AML-193 (cell line): ENCODE results near the gene NRDC.
A peak's percentile ranks its signal among the peaks of the same experiment; 100 is the strongest.
"Not testable (repeated sequence)": the region's sequence is repeated elsewhere in the genome, so short reads cannot be mapped to it uniquely, and the experiment has no call there.

ENCODE experiments used
- DNase-seq, 2 experiments: peaks; one replicate each; lab custom pipeline; 2025; lab: John Stamatoyannopoulos, UW

NRDC gene

DNA sequence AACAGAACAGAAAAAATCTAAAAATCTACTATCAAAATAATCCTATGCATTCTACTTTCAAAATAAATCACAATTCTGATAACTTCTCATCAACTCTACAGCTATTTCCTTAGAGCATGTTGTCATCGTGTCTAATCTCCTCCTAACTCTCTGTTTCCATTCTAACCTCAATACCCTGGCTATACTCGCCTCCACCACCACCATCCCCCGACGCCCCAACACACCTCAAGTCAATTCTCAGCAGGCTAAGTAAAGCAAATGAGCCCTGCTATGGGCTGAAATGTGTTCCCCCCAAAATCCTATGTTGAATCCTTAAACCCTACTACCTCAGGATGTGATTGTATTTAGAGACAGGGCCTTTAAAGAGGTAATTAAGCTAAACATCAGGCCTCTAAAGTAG, 34.6 kb downstream of the NRDC start:
- no peak for DNase-seq

- no peak for DNase-seq
These were observed 36.3 kb downstream of the NRDC start for GRCh38 chr1:51842261-51842660.

GRCh38 chr1:51840743-51841461, 37.6 kb downstream of the NRDC start:
- no peak for DNase-seq

GRCh38 chr1:51840182-51840581, 38.3 kb downstream of the NRDC start:
- no peak for DNase-seq

- no peak for DNase-seq
These were observed 39.4 kb downstream of the NRDC start for GRCh38 chr1:51839094-51839493.

DNA sequence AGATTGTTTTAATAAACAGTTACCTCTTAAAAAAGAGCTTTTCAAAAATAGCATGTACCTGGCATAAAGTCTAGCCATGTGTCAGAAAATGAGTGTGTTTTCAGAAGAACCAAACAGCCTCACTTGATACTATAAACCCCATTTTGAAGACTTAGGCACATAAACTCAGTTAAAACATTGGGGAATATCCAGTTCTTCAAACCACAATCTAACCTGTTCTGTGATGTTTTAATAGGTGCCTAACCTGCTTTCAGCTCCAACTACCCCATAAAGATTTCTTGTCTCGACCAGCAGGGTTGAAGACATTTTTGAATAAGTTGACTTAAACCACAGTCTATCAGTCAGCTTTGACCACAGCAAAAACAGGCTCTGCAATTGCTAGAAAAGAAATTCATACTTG, 41.3 kb downstream of the NRDC start:
- DNase-seq = no peak

GRCh38 chr1:51833700-51834099, 44.8 kb downstream of the NRDC start:
- no peak for DNase-seq

GRCh38 chr1:51829058-51829457, 49.5 kb downstream of the NRDC start:
- DNase-seq = no peak

DNA sequence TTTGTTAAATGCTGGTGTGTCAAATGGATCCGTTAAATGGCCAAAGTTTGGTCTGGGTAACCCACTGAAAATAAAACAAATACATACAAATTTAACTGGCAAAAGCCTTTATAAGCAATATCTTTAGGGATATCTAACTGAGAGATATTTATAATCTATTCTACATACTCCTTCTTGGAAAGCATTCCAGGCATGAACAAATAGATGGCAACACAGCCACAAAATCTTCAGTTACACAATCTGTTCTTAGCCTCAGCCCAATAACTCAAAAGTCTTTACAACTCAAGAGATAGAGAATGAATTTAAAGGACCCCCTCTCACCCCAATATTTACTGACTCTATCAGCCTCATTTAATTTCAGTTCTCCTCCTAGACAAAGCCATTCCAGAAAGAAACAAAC, 58.7 kb downstream of the NRDC start:
- no peak for DNase-seq

DNA sequence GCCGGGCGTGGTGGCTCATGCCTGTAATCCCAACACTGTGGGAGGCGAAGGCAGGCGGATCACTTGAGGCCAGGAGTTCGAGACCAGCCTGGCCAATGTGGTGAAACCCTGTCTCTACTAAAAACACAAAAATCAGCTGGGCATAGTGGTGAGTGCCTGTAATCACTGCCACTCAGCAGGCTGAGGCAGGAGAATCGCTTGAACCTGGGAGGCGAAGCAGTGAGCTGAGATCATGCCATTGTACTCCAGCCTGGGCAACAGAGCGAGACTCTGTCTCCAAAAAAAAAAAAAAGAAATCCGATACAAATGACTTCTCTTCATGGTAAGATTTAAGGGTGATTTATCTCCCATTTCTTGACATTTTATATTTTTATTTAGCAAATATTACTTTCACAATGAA, 59.5 kb downstream of the NRDC start:
- DNase-seq = not testable (repeated sequence)

DNA sequence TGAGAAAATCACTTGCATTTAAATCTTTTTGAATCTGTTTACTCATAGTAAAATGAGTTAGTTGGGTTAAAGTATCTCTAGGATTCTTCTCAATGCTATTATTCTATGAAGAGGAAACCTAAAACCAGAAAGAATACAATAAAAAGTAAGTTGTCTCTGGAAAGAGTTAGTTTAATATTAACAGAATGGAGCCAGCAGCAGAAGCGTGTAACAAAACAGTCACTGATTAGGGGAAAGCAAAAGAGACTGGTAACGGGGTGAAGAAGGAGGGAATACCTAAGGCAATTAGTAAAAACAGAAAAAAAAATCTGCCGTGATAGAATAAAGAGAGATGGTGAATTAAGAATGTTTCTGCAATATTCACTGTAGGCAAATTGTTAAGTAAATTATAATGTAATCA, 60.0 kb downstream of the NRDC start:
- no peak for DNase-seq

DNA sequence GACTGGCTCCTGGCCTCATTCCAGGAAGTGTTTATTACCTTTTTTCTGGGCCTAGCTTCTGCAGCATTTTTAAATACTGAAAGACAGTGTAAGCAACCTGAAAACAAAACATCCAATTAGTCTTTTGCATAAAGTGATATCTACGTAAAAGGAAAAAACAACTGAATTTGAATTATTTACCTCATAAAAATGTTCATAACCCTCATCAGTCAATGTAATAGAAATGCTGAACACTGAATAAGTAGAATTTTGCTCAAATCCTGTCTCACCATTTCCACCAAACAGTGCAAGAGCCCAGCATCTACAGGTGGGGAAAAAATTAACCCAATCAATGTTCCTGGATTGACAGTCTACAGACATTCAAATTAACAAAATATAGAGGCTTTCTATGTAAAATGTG, 64.0 kb downstream of the NRDC start:
- DNase-seq = no peak

DNA sequence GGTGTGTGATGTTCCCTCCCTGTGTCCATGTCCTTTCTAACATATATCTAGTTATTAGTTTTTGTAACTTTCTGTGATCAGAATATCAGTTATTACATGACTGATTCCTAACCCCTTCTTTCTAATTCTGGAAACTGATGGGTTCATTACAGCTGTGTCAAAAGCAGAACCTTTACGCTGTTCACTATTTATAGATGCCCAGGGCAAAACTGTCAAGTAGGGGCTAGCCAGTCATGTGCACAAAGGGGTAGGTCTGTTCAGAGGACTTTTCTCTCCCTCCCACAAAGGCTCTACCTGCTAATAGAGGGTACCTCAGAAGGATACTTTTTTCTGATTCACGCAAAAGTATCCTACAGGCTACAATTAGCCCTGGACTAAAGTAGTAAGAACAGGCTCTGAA, 79.2 kb downstream of the NRDC start:
- DNase-seq = no peak

GRCh38 chr1:51794868-51795267, 83.7 kb downstream of the NRDC start:
- DNase-seq = no peak

DNA sequence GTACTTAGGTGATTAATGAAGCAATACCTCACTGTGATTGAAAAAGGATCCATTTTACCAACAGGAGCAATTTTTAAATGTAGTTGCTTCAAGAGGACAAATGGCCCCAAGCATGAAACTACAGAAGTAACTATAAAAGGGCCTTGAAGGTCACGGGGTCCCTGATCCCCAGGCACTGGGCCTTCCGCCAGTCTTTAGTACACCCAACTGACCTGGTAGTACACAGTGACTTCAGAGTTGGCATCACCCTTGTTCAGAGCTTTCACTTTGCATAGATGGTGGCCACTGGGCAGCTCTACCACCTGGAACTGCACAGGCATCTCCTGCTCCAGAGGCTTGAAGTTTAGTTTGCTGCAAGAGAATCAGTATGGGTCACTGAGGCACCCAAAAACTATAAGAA, 84.3 kb downstream of the NRDC start:
- DNase-seq = no peak

GRCh38 chr1:51792864-51793263, 85.7 kb downstream of the NRDC start:
- DNase-seq = no peak

GRCh38 chr1:51791888-51792287, 86.6 kb downstream of the NRDC start:
- DNase-seq = no peak

DNA sequence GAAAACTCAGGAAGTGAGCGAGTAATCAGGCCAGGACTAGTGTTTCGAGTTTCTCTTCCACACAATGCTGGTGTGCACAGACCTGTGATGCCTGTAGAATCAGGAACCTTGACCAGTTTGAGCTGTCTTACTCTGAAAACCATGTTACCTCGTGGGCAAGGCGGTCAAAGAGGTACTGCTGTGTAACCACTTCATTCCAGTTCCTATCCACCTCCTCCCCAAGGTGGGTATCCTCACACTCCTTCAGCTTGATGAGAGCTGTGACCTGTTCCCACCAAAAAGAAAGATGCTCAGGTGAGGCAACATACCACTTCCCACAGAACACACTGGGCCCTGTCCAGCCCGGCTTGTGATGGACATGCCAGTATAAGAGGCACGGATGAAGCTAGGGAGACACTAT, 88.1 kb downstream of the NRDC start:
- no peak for DNase-seq

- no peak for DNase-seq
These were observed 89.2 kb downstream of the NRDC start for GRCh38 chr1:51789342-51789741.

- DNase-seq = no peak
These were observed 89.6 kb downstream of the NRDC start for GRCh38 chr1:51788938-51789337.

GRCh38 chr1:51784997-51785421, 93.5 kb downstream of the NRDC start:
- DNase-seq = no peak

DNA sequence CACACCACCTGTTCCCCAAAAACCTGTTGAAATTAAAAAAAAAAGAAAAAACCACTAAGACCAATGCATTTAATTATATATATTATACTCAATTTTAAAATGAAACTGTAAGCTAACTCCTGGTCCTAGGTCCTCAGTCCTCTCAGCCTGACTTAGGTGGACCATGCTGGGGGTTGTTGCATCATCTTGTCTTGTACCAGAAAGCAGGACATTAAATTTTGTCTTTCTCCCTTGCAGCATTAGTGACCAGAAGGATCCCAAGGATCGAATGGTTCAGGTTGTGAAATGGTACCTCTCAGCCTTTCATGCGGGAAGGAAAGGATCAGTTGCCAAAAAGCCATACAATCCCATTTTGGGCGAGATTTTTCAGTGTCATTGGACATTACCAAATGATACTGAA, 97.6 kb downstream of the NRDC start:
- no peak for DNase-seq

DNA sequence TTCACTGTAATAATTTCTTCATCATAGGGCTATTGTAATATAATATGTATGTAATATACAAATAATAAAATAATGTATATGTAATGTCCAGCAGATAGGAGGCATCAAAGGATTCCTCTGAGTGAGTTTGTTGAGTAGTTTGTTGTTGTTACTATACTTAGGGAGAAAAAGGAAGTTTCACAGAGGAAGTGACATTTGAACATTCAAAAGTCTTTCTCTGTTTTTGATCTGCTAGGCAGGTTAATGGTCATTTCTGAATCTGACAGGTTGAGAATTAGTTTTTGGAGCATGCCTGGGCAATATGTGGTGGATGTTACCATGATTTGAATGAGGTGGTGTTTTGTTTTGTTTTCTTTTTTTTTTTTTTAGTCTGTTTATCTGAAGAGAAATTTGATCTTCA, 102.1 kb downstream of the NRDC start:
- DNase-seq = peak; percentile 32 to 33

- DNase-seq = peak; percentile 54 to 80
These were observed 109.4 kb downstream of the NRDC start for GRCh38 chr1:51768971-51769588.
